GM18505 (cell line): ENCODE data around the gene CNOT6.

Experiments
- ATAC-seq: cut with Tn5 transposase; IDR thresholded peaks from one replicate; pipeline ENCODE4 v1.9.1; 2021; ENCODE audit not compliant: unreplicated experiment
- POLR2A ChIP-seq: IDR thresholded peaks from 4 replicates; pipeline ENCODE4 v1.6.1; 2011; ENCODE audit warnings: borderline replicate concordance; ENCODE audit not compliant: insufficient read depth, insufficient read length; ENCODE audit errors: extremely low read depth

CNOT6 gene

DNA sequence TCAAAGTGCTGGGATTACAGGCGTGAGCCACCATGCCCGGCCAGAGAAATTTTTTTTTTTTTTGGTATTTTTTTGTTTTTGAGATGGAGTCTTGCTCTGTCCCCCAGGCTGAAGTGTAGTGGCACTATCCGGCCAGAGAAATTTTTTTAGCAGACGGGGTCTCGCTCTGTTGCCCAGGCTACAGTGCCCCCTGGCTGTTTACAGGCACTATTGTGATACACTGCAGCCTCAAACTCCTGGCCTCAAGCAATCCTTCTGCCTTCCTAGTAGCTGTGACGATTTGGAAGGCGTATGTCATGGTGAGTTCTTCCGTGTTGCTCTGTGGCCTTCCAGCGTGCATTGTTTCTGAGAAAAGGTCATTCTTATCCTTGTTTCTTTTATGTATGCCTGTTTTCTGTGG is 47.5 kb downstream of the CNOT6 start:
- ATAC-seq = no peak
- TF ChIP-seq POLR2A = no peak

- TF ChIP-seq POLR2A = no peak
- no peak for ATAC-seq
Measured at GRCh38 chr5:180545248-180545647, 51.1 kb downstream of the CNOT6 start.

DNA sequence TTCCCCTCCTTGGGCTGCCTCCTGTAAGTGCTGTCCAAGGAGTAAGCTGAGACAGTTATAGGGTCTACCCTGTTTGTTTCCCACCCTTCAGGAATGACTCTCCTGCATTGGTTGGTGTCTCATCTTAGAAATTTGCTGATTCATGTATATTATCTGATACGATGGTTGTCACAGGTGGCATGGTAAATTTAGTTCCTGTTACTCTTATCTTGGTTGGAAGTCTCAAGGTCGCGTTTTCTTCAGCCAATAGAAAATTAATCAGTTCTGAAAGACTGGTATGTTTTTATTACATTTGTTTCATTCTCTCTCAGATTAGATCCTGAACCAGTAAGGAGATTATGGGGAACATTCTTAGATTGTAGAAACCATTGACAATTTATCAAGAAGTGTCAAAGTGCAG is 54.4 kb downstream of the CNOT6 start:
- TF ChIP-seq POLR2A = no peak
- ATAC-seq = no peak

- no peak for ATAC-seq
Measured at GRCh38 chr5:180553530-180553929, 59.4 kb downstream of the CNOT6 start.

GRCh38 chr5:180555168-180555921 is 61.2 kb downstream of the CNOT6 start:
- TF ChIP-seq POLR2A = no peak
- ATAC-seq = no peak

More at GRCh38 chr5:180553530-180553929, 59.4 kb downstream of the CNOT6 start:
- no peak for TF ChIP-seq POLR2A

DNA sequence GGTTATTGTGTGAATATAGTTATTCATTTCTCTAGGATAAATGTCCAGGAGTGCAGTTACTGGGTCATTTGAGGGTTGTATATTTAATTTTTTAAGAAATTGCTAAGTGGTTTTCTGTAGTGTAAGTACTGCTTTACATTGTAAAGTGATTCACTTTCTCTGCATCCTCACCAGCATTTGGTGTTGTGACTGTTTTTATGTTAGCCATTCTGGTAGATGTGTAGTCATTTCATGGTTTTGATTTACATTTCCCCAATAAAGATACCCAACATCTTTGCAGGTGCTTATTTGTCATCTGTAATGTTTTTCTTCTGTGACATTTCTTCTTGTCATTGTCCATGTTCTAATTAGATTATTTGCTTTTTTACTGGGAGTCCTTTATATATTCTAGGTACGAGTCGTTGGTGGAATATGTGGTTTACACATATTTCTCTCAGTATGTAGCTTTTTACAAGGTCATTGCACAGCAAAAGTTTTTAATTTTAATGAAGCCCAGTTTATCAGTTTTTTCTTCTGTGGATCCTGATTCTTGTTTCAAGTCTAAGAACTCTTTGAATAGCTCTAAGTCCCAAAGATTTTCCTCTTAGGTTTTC is 63.1 kb downstream of the CNOT6 start:
- no peak for TF ChIP-seq POLR2A
- no peak for ATAC-seq

GRCh38 chr5:180558232-180558631 is 64.1 kb downstream of the CNOT6 start:
- no peak for TF ChIP-seq POLR2A
- no peak for ATAC-seq

GRCh38 chr5:180563994-180564393 is 69.8 kb downstream of the CNOT6 start:
- no peak for TF ChIP-seq POLR2A
- no peak for ATAC-seq

- no peak for ATAC-seq
- TF ChIP-seq POLR2A = no peak
Measured at GRCh38 chr5:180568914-180569313, 74.7 kb downstream of the CNOT6 start.

DNA sequence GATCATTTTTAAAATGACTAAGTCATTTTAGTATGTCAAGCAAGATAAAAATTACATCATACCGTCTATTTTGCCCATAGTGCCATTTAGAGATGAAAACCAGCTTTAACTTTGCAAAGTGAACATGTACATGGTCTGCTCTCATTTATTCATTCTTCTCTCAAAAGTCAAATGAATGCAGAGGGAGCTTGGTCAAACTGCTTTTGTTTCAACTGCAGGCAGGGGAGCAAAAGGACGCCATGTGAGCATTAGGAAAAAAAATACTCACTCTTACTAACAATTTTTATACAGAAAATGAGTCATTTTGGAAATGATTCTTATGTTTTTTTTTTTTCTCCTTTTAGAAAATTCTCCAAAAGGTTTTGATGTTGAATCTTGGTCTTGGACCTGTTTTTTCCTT is 81.4 kb downstream of the CNOT6 start:
- ATAC-seq = no peak
- no peak for TF ChIP-seq POLR2A

GRCh38 chr5:180580681-180581080 is 86.5 kb downstream of the CNOT6 start:
- no peak for ATAC-seq
- no peak for TF ChIP-seq POLR2A

GRCh38 chr5:180583738-180584137 is 89.6 kb downstream of the CNOT6 start:
- no peak for TF ChIP-seq POLR2A
- ATAC-seq = no peak

GRCh38 chr5:180586204-180586603 is 92.0 kb downstream of the CNOT6 start:
- no peak for TF ChIP-seq POLR2A
- no peak for ATAC-seq

DNA sequence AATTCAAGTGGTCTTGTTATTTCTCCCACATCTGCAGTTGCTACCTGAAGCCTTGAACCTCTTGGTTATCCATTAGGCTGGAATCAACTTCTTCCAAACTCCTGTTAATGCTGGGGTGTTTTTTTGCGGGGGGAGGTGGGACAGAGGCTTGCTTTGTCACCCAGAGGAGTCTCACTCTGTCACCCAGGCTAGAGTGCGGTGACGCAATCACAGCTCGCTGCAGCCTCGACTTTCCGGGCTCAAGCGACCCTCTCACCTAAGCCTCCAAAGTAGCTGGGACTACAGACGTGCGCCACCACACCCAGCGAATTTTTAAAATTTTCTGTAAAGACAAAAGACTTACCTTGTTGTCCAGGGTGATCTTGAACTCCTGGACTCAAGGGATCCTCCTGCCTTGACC is 92.7 kb downstream of the CNOT6 start:
- no peak for ATAC-seq
- no peak for TF ChIP-seq POLR2A

DNA sequence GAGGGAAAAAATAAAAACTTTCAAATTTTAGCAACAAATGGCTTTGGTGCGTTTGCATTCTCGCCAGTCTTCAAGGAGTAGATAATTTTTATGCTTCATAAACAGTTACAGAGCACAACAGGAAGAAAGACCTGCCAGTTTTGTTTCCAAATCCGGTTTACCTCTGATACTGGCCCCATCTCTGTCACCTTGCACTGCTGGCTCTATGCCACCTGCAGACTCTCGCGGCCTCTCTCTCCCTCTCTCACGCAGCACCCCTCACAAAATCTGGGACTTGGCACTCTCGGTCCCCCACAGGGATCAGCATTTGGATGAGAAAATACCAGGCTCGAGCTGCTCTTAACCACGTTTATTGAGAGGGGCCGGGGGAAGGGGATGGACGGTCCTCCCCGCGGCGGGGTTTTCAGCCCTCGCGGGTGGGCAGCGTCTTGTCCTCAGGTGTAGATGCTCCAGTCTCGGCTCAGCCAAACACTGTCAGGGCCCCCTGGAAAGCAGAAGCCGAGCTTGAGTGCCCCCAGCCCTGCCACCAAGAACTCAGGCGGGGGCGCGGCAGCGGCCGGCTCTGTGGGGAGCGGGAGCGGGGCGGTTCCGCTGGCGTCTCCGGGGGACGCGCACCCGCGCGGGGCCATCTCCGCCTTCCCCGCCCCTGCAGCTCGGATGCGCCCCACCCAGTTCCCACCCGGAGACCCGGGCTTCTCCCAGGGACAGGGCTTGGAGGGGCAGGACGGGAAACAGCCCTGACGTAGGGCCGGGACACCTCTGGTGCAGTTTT is 95.8 kb downstream of the CNOT6 start:
- no peak for TF ChIP-seq POLR2A
- ATAC-seq = no peak
